Activated T-helper 17 cell treated with anti-CD3 and anti-CD28 coated beads, Interleukin-2, amount 50 U/mL, for 72 hours (primary cell): ENCODE data around the gene FAM120B. TPM values are rescaled to one million over a fixed set of nuclear protein-coding genes. Genes with fewer than 3 reads are reported as not detected.

Source experiments
- ATAC-seq: fragments of 150-1000 bp; cut with Tn5 transposase; replicated peaks from 2 replicates; pipeline ENCODE4 v1.10.0; 2021; ENCODE audit warnings: mild to moderate bottlenecking, moderate library complexity
- H3K27ac Mint-ChIP-seq: one replicate; pipeline ENCODE4 v1.8.0; 2022; ENCODE audit warnings: mixed read lengths
- H3K27me3 Mint-ChIP-seq: one replicate; pipeline ENCODE4 v1.8.0; 2022; ENCODE audit warnings: mixed read lengths
- H3K36me3 Mint-ChIP-seq: one replicate; pipeline ENCODE4 v1.8.0; 2022; ENCODE audit warnings: low read depth, mild to moderate bottlenecking, mixed read lengths
- H3K4me1 Mint-ChIP-seq: one replicate; pipeline ENCODE4 v1.8.0; 2022; ENCODE audit warnings: mixed read lengths
- H3K4me3 Mint-ChIP-seq: one replicate; pipeline ENCODE4 v1.8.0; 2022; ENCODE audit warnings: mild to moderate bottlenecking, mixed read lengths
- H3K9me3 Mint-ChIP-seq: one replicate; pipeline ENCODE4 v1.8.0; 2022; ENCODE audit warnings: mixed read lengths
- total RNA-seq, 2 donors: library from RNA; stranded (reverse); gene quantifications; one replicate each; pipeline ENCODE4 v1.2.3, GENCODE V29; 2022

FAM120B gene
- total RNA-seq, 2 donors from 2014 or later, result 22.5 to 27.4 TPM

GRCh38 chr6:170423814-170424603 lies 117.5 kb downstream of the FAM120B start:
- no peak overlapping the region for H3K4me3 Mint-ChIP-seq
- no peaks in the 10 kb centered on the region for H3K9me3 Mint-ChIP-seq
- ATAC-seq, result no peak
- no peaks in the 10 kb centered on the region for H3K36me3 Mint-ChIP-seq
- H3K27ac Mint-ChIP-seq, result no peak overlapping the region
- no peaks in the 10 kb centered on the region for H3K4me1 Mint-ChIP-seq
- peaks cover 21% of the 10 kb centered on the region for H3K27me3 Mint-ChIP-seq

- Mint-ChIP-seq H3K9me3 (no peaks in the 10 kb centered on the region), H3K4me3 (no peak overlapping the region)
- ATAC-seq, result no peak
Observed at GRCh38 chr6:170424604-170425126, 118.1 kb downstream of the FAM120B start.

GRCh38 chr6:170429450-170429849 lies 122.9 kb downstream of the FAM120B start:
- H3K27ac Mint-ChIP-seq, result no peak overlapping the region
- no peak for ATAC-seq
- no peaks in the 10 kb centered on the region for H3K9me3 Mint-ChIP-seq
- no peaks in the 10 kb centered on the region for H3K4me1 Mint-ChIP-seq
- no peak overlapping the region for H3K4me3 Mint-ChIP-seq
- peaks cover 23% of the 10 kb centered on the region for H3K27me3 Mint-ChIP-seq
- H3K36me3 Mint-ChIP-seq, result no peaks in the 10 kb centered on the region

More at GRCh38 chr6:170424604-170425126, 118.1 kb downstream of the FAM120B start:
- Mint-ChIP-seq H3K27ac (no peak overlapping the region), H3K27me3 (peaks cover 23% of the 10 kb centered on the region), H3K36me3 (no peaks in the 10 kb centered on the region), H3K4me1 (no peaks in the 10 kb centered on the region)

- ATAC-seq, result no peak
- H3K9me3 Mint-ChIP-seq, result peaks cover 4% of the 10 kb centered on the region
- H3K36me3 Mint-ChIP-seq, result no peaks in the 10 kb centered on the region
- H3K4me1 Mint-ChIP-seq, result no peaks in the 10 kb centered on the region
- no peak overlapping the region for H3K4me3 Mint-ChIP-seq
- no peak overlapping the region for H3K27ac Mint-ChIP-seq
- H3K27me3 Mint-ChIP-seq, result peaks cover 18% of the 10 kb centered on the region
Observed at GRCh38 chr6:170433163-170434116, 126.9 kb downstream of the FAM120B start.

GRCh38 chr6:170434117-170434820 lies 127.7 kb downstream of the FAM120B start:
- ATAC-seq, result no peak
- H3K36me3 Mint-ChIP-seq, result no peaks in the 10 kb centered on the region
- peaks cover 4% of the 10 kb centered on the region for H3K9me3 Mint-ChIP-seq
- peaks cover 15% of the 10 kb centered on the region for H3K27me3 Mint-ChIP-seq
- no peak overlapping the region for H3K4me3 Mint-ChIP-seq
- no peak overlapping the region for H3K27ac Mint-ChIP-seq
- no peaks in the 10 kb centered on the region for H3K4me1 Mint-ChIP-seq

- Mint-ChIP-seq H3K36me3 (no peaks in the 10 kb centered on the region), H3K4me1 (no peaks in the 10 kb centered on the region), H3K4me3 (no peak overlapping the region), H3K27me3 (peaks cover 14% of the 10 kb centered on the region), H3K9me3 (peaks cover 4% of the 10 kb centered on the region), H3K27ac (no peak overlapping the region)
- ATAC-seq, result no peak
Observed at GRCh38 chr6:170434821-170435155, 128.2 kb downstream of the FAM120B start.

GRCh38 chr6:170435766-170436165 lies 129.2 kb downstream of the FAM120B start:
- no peak overlapping the region for H3K4me3 Mint-ChIP-seq
- no peaks in the 10 kb centered on the region for H3K36me3 Mint-ChIP-seq
- H3K9me3 Mint-ChIP-seq, result peaks cover 4% of the 10 kb centered on the region
- H3K27me3 Mint-ChIP-seq, result peaks cover 14% of the 10 kb centered on the region
- H3K27ac Mint-ChIP-seq, result no peak overlapping the region
- H3K4me1 Mint-ChIP-seq, result no peaks in the 10 kb centered on the region
- no peak for ATAC-seq

- no peaks in the 10 kb centered on the region for H3K36me3 Mint-ChIP-seq
- H3K4me3 Mint-ChIP-seq, result no peak overlapping the region
- peaks cover 4% of the 10 kb centered on the region for H3K9me3 Mint-ChIP-seq
- ATAC-seq, result no peak
- H3K4me1 Mint-ChIP-seq, result no peaks in the 10 kb centered on the region
- H3K27ac Mint-ChIP-seq, result no peak overlapping the region
- H3K27me3 Mint-ChIP-seq, result peaks cover 14% of the 10 kb centered on the region
Observed at GRCh38 chr6:170436209-170436809, 129.8 kb downstream of the FAM120B start.

GRCh38 chr6:170437719-170438401 lies 131.3 kb downstream of the FAM120B start:
- Mint-ChIP-seq H3K4me3 (peak overlapping the region; percentile 22), H3K9me3 (peaks cover 4% of the 10 kb centered on the region), H3K27ac (no peak overlapping the region), H3K36me3 (no peaks in the 10 kb centered on the region), H3K4me1 (no peaks in the 10 kb centered on the region), H3K27me3 (peaks cover 14% of the 10 kb centered on the region)
- no peak for ATAC-seq

- Mint-ChIP-seq H3K4me3 (peak overlapping the region; percentile 22), H3K4me1 (no peaks in the 10 kb centered on the region), H3K36me3 (no peaks in the 10 kb centered on the region), H3K9me3 (peaks cover 4% of the 10 kb centered on the region), H3K27ac (no peak overlapping the region), H3K27me3 (peaks cover 14% of the 10 kb centered on the region)
- peak; percentile 89 for ATAC-seq
Observed at GRCh38 chr6:170438402-170438753, 131.8 kb downstream of the FAM120B start.

GRCh38 chr6:170438861-170439260 lies 132.3 kb downstream of the FAM120B start:
- ATAC-seq, result no peak
- Mint-ChIP-seq H3K4me3 (no peak overlapping the region), H3K9me3 (peaks cover 4% of the 10 kb centered on the region), H3K27me3 (peaks cover 16% of the 10 kb centered on the region), H3K27ac (no peak overlapping the region), H3K36me3 (no peaks in the 10 kb centered on the region), H3K4me1 (no peaks in the 10 kb centered on the region)

- no peak for ATAC-seq
- peaks cover 4% of the 10 kb centered on the region for H3K9me3 Mint-ChIP-seq
- H3K4me3 Mint-ChIP-seq, result no peak overlapping the region
- H3K36me3 Mint-ChIP-seq, result no peaks in the 10 kb centered on the region
- H3K27ac Mint-ChIP-seq, result no peak overlapping the region
- no peaks in the 10 kb centered on the region for H3K4me1 Mint-ChIP-seq
- peaks cover 12% of the 10 kb centered on the region for H3K27me3 Mint-ChIP-seq
Observed at GRCh38 chr6:170439366-170440361, 133.1 kb downstream of the FAM120B start.

- peaks cover 4% of the 10 kb centered on the region for H3K9me3 Mint-ChIP-seq
- H3K27me3 Mint-ChIP-seq, result peaks cover 12% of the 10 kb centered on the region
- H3K27ac Mint-ChIP-seq, result no peak overlapping the region
- no peak overlapping the region for H3K4me3 Mint-ChIP-seq
- no peak for ATAC-seq
- H3K36me3 Mint-ChIP-seq, result no peaks in the 10 kb centered on the region
- H3K4me1 Mint-ChIP-seq, result no peaks in the 10 kb centered on the region
Observed at GRCh38 chr6:170440437-170440836, 133.9 kb downstream of the FAM120B start.
